ENCODE results near the gene CEPT1.

CEPT1 gene

DNA sequence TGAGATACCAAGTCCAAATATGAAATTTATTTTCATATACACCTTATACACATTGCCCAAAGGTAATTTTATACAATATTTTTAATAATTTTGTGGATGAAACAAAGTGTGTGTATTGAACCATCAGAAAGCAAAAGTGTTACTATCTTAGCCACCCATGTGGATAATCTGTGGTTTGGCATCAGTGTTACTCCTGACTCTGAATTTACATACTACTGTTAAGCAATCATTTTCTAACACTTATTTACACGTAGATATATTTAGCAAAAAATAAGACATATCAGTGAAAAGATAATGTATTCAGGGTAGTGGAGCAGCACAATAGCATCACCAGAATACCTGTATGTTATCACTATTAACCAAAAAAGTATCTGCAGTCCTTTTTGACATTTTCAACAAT, 36.7 kb downstream of the CEPT1 start:
- no peaks in the 10 kb centered on the region for H3K27me3 ChIP-seq
- no peak overlapping the region for H3K27ac ChIP-seq
- intact Hi-C loops (cut with DNase I; ENCODE audit: low total_unique reads) = no loop called here
- peaks cover 12 to 41% (median 29%) of the 10 kb centered on the region in 3 donors for H3K36me3 ChIP-seq
- no peaks in the 10 kb centered on the region for H3K4me1 ChIP-seq
- no peak overlapping the region for H3K4me3 ChIP-seq
- no peak for DNase-seq
- H3K9me3 ChIP-seq = no peaks in the 10 kb centered on the region
- no peak for TF ChIP-seq CTCF (IDR thresholded peaks at IDR 0.05)

DNA sequence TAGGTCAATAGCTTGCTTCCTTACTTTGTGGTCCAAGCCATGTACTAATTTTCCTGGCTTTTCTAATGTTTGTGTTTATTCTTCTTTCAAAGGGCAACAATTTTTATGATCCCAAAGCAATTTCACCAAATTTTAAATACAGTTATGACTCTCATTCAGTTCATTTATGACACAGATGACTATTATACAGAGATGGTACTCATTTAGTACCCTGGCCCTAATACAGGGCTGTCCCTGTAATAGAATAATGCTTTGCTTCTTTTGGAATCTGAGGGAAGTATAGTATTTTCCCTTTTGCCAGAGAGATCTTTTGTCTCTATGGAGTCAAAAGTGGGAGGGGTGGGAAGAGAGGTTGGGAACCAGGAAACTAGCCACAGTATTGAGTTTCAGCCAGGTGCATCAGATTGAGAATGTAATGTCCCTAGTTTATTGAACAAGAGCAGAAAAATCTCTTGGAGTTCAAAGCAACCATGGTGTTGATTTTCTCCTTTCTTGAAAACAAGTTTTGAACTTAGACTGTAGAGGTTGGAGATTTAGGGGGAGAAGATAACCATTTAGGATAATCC, 40.0 kb downstream of the CEPT1 start:
- intact Hi-C loops (cut with DNase I; ENCODE audit: low total_unique reads) = no loop called here
- H3K36me3 ChIP-seq = peaks cover 32 to 42% (median 34%) of the 10 kb centered on the region in 3 donors
- no peak for TF ChIP-seq CTCF (IDR thresholded peaks at IDR 0.05)
- no peaks in the 10 kb centered on the region for H3K9me3 ChIP-seq
- H3K4me1 ChIP-seq = no peaks in the 10 kb centered on the region
- no peak overlapping the region for H3K27ac ChIP-seq
- no peak for DNase-seq
- no peaks in the 10 kb centered on the region for H3K27me3 ChIP-seq
- H3K4me3 ChIP-seq = no peak overlapping the region

- intact Hi-C loops (cut with DNase I; ENCODE audit: low total_unique reads) = no loop called here
- no peak for DNase-seq
- no peak for TF ChIP-seq CTCF (IDR thresholded peaks at IDR 0.05)
- H3K36me3 ChIP-seq = peaks cover 43 to 50% (median 49%) of the 10 kb centered on the region in 3 donors
- H3K27ac ChIP-seq = no peak overlapping the region
- no peaks in the 10 kb centered on the region for H3K4me1 ChIP-seq
- no peaks in the 10 kb centered on the region for H3K9me3 ChIP-seq
- H3K4me3 ChIP-seq = no peak overlapping the region
- H3K27me3 ChIP-seq = no peaks in the 10 kb centered on the region
These were observed 42.0 kb downstream of the CEPT1 start for GRCh38 chr1:111182052-111182451.

DNA sequence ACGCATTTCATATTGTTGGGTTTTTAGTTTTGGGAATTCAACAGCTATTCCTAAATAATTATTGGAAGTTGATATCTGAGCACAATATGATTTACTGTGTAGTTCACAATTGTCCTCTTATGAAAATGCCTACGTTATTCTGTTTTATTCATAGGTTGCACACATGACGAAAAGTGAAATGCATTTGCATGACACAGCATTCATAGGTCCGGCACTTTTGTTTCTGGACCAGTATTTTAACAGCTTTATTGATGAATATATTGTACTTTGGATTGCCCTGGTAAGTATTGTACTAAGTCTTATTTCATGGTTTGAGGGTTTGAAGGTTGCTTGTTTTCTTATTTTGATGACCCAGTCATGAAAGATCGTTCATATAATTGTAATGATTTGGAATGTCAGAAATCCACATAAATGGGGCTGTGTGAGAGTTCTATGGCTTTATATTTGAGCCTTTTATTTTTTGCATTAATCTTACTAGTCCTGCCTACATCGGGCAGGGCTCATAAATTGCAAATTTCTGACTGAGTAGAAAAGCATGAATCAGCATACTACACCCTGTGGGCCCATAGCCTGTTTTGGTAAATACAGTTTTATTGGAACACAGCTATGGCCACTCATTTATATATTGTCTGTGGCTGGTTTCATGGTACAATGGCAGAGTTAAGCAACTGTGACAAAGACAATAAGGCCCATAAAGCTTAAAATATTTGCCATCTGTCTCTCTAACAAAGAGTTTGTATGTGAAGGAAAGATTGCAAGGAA, 43.5 kb downstream of the CEPT1 start:
- Histone ChIP-seq H3K27ac (no peak overlapping the region), H3K4me1 (no peaks in the 10 kb centered on the region), H3K4me3 (no peak overlapping the region), H3K9me3 (no peaks in the 10 kb centered on the region), H3K27me3 (no peaks in the 10 kb centered on the region), H3K36me3 (peaks cover 56 to 63% (median 57%) of the 10 kb centered on the region in 3 donors)
- intact Hi-C loops (cut with DNase I; ENCODE audit: low total_unique reads) = no loop called here
- no peak for DNase-seq
- TF ChIP-seq CTCF (IDR thresholded peaks at IDR 0.05) = no peak

DNA sequence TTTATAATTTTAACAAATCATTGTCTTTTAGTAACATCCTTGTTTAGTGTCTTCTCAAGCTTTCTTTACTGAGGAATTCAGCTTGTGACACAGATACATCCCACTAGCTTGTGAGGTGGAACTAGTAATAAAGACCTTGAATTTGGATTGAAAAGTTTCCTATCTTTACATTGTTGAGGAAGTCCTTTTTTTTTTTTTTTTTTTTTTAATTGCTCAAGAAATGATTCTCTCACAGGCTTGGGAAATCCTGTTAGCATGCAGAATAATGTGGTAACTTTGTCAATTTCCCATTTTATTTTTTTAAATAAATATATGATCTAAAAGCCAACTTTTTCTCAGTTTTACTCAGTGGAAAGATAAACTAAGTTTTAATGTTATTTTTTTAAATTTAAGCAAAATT, 44.6 kb downstream of the CEPT1 start:
- no peak overlapping the region for H3K4me3 ChIP-seq
- intact Hi-C loops (cut with DNase I; ENCODE audit: low total_unique reads) = no loop called here
- H3K9me3 ChIP-seq = no peaks in the 10 kb centered on the region
- no peak overlapping the region for H3K27ac ChIP-seq
- TF ChIP-seq CTCF (IDR thresholded peaks at IDR 0.05) = no peak
- H3K4me1 ChIP-seq = no peaks in the 10 kb centered on the region
- H3K27me3 ChIP-seq = no peaks in the 10 kb centered on the region
- peaks cover 59 to 68% (median 60%) of the 10 kb centered on the region in 3 donors for H3K36me3 ChIP-seq
- no peak for DNase-seq

Measured in tibial artery (tissue), 4 donors.